ENCODE results near the gene PDE4A. TPM values are rescaled to one million over a fixed set of nuclear protein-coding genes. Genes with fewer than 3 reads are reported as not detected.
A peak's percentile ranks its signal among the peaks of the same experiment; 100 is the strongest.

The PDE4A gene
- total and polyA plus RNA-seq, 2 donors (not counting 3 experiments of a cell fraction or from before 2014, with no cell fraction given), result 3.8 to 10.0 TPM

GRCh38 chr19:10404888-10405820 is 15.2 kb upstream of the PDE4A start:
- ChIA-PET CTCF (interaction anchor here (0.6 to 8.3 kb wide), 15 partner anchors 10 to 295 kb away, joined by 3 to 108 read pairs (median 5); no protein-coding TSS in a partner anchor), POLR2A (interaction anchor here (1.3 kb wide), 1 partner anchor 10 kb away, joined by 3 read pairs; no protein-coding TSS in a partner anchor)
- Histone ChIP-seq H3K9me3 (replicated peaks; ENCODE audit: control insufficient read depth, insufficient read depth, low read length) (no peaks in the 10 kb centered on the region), H3K27me3 (ENCODE audit: control insufficient read depth in 2 of 2, insufficient read depth in 2 of 2, low read length in 2 of 2) (peaks cover 14 to 26% of the 10 kb centered on the region in 2 experiments), H3K4me1 (ENCODE audit: control insufficient read depth, extremely low read depth, insufficient read depth, low read length) (peaks cover 15% of the 10 kb centered on the region), H3K9me1 (replicated peaks; ENCODE audit: control insufficient read depth, extremely low read depth, insufficient read depth, low read length) (no peaks in the 10 kb centered on the region), H3K79me2 (ENCODE audit: control insufficient read depth, insufficient read depth, low read length) (peaks cover 32% of the 10 kb centered on the region), H4K20me1 (replicated peaks; ENCODE audit: control insufficient read depth, extremely low read depth, insufficient read depth, low read length) (no peaks in the 10 kb centered on the region), H3K9ac (replicated peaks; ENCODE audit: extremely low read depth, insufficient read depth, low read length) (no peak overlapping the region), H3K27ac (ENCODE audit: insufficient read depth, low read depth, low read length) (no peak overlapping the region), H3K4me3 (replicated peaks in 1 of 3; ENCODE audit: insufficient read depth in 1 of 3, low read depth in 1 of 3, low read length in 3 of 3) (peak overlapping the region in 1 of 3 experiments; percentile 95), H2AFZ (ENCODE audit: low read depth, low read length) (peak overlapping the region; percentile 24), H3K36me3 (ENCODE audit: control insufficient read depth in 2 of 2, extremely low read depth in 1 of 2, insufficient read depth in 2 of 2, low read length in 2 of 2) (peaks cover 0 to under 1% of the 10 kb centered on the region in 2 experiments), H3K4me2 (ENCODE audit: insufficient read depth, low read length) (peak overlapping the region; percentile 86)
- no TSS peak for BruUV-seq (replicated peaks)
- intact Hi-C loops (cut with micrococcal nuclease), result loop anchor here (1.0 to 5.0 kb wide), 4 partner anchors 19 to 292 kb away; no protein-coding TSS in a partner anchor
- FAIRE-seq, result no peak
- no peak for DNase-seq (ENCODE audit: low read depth, low spot score)
- peak; percentile 65 for TF ChIP-seq EZH2 (IDR thresholded peaks at IDR 0.05; ENCODE audit: borderline replicate concordance, low read depth, low read length, severe bottlenecking)
- TF ChIP-seq MAX (IDR thresholded peaks at IDR 0.05; ENCODE audit: insufficient read depth, insufficient read length), result no peak
- dilution Hi-C loops (cut with MboI; ENCODE audit: extremely low pct_ligation_motif_present, low sequenced_read_pairs), result no loop called here

DNA sequence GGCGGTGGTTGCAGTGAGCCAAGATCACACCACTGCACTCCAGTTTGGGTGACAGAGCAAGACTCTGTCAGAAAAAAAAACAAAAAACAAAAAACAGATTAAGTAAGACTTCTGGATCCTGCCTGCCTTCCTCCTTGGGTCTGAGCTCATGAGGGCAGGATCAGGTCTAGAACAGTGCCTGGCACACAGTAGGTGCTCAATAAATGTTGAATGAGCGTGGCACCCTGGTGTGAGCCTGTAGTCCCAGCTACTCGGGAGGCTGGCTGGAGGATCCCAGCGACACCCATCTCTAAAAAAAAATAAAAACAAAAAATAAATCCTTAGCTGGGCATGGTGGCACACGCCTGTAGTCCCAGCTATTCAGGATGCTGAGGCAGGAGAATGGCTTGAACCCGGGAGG is 14.1 kb upstream of the PDE4A start:
- dilution Hi-C loops (cut with MboI; ENCODE audit: extremely low pct_ligation_motif_present, low sequenced_read_pairs), result no loop called here
- POLR2A ChIA-PET, result interaction anchor here (0.6 to 1.3 kb wide), 2 partner anchors 9 to 28 kb away, joined by 3 read pairs; no protein-coding TSS in a partner anchor

More for the DNA sequence above, 14.1 kb upstream of the PDE4A start:
- Histone ChIP-seq H3K9ac (replicated peaks; ENCODE audit: extremely low read depth, insufficient read depth, low read length) (no peak overlapping the region), H3K27ac (ENCODE audit: insufficient read depth, low read depth, low read length) (no peak overlapping the region), H3K4me3 (replicated peaks in 1 of 3; ENCODE audit: insufficient read depth in 1 of 3, low read depth in 1 of 3, low read length in 3 of 3) (no peak overlapping the region), H3K36me3 (ENCODE audit: control insufficient read depth in 2 of 2, extremely low read depth in 1 of 2, insufficient read depth in 2 of 2, low read length in 2 of 2) (no peaks in the 10 kb centered on the region), H2AFZ (ENCODE audit: low read depth, low read length) (no peak overlapping the region), H3K9me3 (replicated peaks; ENCODE audit: control insufficient read depth, insufficient read depth, low read length) (no peaks in the 10 kb centered on the region), H4K20me1 (replicated peaks; ENCODE audit: control insufficient read depth, extremely low read depth, insufficient read depth, low read length) (no peaks in the 10 kb centered on the region), H3K4me2 (ENCODE audit: insufficient read depth, low read length) (no peak overlapping the region), H3K27me3 (ENCODE audit: control insufficient read depth in 2 of 2, insufficient read depth in 2 of 2, low read length in 2 of 2) (peaks cover 14 to 26% of the 10 kb centered on the region in 2 experiments), H3K79me2 (ENCODE audit: control insufficient read depth, insufficient read depth, low read length) (peaks cover 22% of the 10 kb centered on the region), H3K9me1 (replicated peaks; ENCODE audit: control insufficient read depth, extremely low read depth, insufficient read depth, low read length) (no peaks in the 10 kb centered on the region), H3K4me1 (ENCODE audit: control insufficient read depth, extremely low read depth, insufficient read depth, low read length) (peaks cover 10% of the 10 kb centered on the region)
- TF ChIP-seq, protein P1, sequence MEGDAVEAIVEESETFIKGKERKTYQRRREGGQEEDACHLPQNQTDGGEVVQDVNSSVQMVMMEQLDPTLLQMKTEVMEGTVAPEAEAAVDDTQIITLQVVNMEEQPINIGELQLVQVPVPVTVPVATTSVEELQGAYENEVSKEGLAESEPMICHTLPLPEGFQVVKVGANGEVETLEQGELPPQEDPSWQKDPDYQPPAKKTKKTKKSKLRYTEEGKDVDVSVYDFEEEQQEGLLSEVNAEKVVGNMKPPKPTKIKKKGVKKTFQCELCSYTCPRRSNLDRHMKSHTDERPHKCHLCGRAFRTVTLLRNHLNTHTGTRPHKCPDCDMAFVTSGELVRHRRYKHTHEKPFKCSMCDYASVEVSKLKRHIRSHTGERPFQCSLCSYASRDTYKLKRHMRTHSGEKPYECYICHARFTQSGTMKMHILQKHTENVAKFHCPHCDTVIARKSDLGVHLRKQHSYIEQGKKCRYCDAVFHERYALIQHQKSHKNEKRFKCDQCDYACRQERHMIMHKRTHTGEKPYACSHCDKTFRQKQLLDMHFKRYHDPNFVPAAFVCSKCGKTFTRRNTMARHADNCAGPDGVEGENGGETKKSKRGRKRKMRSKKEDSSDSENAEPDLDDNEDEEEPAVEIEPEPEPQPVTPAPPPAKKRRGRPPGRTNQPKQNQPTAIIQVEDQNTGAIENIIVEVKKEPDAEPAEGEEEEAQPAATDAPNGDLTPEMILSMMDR (IDR thresholded peaks at IDR 0.05; ENCODE audit: extremely low read depth in 1 of 2, insufficient read depth in 1 of 2, low read depth in 1 of 2, low read length in 2 of 2), result no peak
- TF ChIP-seq MAX (IDR thresholded peaks at IDR 0.05; ENCODE audit: insufficient read depth, insufficient read length) (no peak), EZH2 (IDR thresholded peaks at IDR 0.05; ENCODE audit: borderline replicate concordance, low read depth, low read length, severe bottlenecking) (no peak), GATA2 (IDR thresholded peaks at IDR 0.05; ENCODE audit: insufficient read depth, insufficient read length, low read depth, low read length) (no peak), POLR2A (IDR thresholded peaks at IDR 0.05; ENCODE audit: low read depth, low read length) (no peak), POLR2AphosphoS5 (IDR thresholded peaks at IDR 0.05; ENCODE audit: insufficient read depth, low read depth, low read length) (no peak), FOS (IDR thresholded peaks at IDR 0.05; ENCODE audit: borderline replicate concordance, insufficient read depth, low read length) (no peak), MYC (IDR thresholded peaks at IDR 0.05; ENCODE audit: low read depth, low read length) (no peak), JUN (IDR thresholded peaks at IDR 0.05; ENCODE audit: borderline replicate concordance, insufficient read depth, insufficient read length, low read depth) (no peak)
- FAIRE-seq, result no peak
- no TSS peak for BruUV-seq (replicated peaks)
- no peak for DNase-seq (ENCODE audit: low read depth, low spot score)
- intact Hi-C loops (cut with micrococcal nuclease), result no loop called here
- CTCF ChIA-PET, result interaction anchor here (0.6 to 8.3 kb wide), 13 partner anchors 9 to 294 kb away, joined by 3 to 108 read pairs (median 7); partner anchors contain the start of gene PDE4A

All from endothelial cell of umbilical vein (primary cell).